NAMALWA (cell line): ENCODE data around the gene FBXO44.
A peak's percentile ranks its signal among the peaks of the same experiment; 100 is the strongest.
"Not testable (repeated sequence)": the region's sequence is repeated elsewhere in the genome, so short reads cannot be mapped to it uniquely, and the experiment has no call there.

Source experiments
- DNase-seq: peaks from one replicate; pipeline ENCODE4 v3.0.0-alpha.2; 2015; ENCODE audit warnings: low spot score

FBXO44 gene

GRCh38 chr1:11654137-11654938 lies at the start of gene FBXO44, which contains the start of gene FBXO2:
Gene FBXO44, plus strand, starts transcription at chr1:11654877. Its CDS starts 959 bp downstream, at chr1:11655836.
Gene FBXO2, minus strand, starts transcription at chr1:11654429. Its CDS starts 89 bp downstream, at chr1:11654340.
- peak; percentile 33 for DNase-seq

GRCh38 chr1:11606775-11607174 lies 47.9 kb upstream of the FBXO44 start:
- no peak for DNase-seq

GRCh38 chr1:11608596-11609130 lies 46.0 kb upstream of the FBXO44 start:
- not testable (repeated sequence) for DNase-seq

- not testable (repeated sequence) for DNase-seq
Measured at GRCh38 chr1:11609378-11609777, 45.3 kb upstream of the FBXO44 start.

- no peak for DNase-seq
Measured at GRCh38 chr1:11610629-11611180, 44.0 kb upstream of the FBXO44 start.

DNA sequence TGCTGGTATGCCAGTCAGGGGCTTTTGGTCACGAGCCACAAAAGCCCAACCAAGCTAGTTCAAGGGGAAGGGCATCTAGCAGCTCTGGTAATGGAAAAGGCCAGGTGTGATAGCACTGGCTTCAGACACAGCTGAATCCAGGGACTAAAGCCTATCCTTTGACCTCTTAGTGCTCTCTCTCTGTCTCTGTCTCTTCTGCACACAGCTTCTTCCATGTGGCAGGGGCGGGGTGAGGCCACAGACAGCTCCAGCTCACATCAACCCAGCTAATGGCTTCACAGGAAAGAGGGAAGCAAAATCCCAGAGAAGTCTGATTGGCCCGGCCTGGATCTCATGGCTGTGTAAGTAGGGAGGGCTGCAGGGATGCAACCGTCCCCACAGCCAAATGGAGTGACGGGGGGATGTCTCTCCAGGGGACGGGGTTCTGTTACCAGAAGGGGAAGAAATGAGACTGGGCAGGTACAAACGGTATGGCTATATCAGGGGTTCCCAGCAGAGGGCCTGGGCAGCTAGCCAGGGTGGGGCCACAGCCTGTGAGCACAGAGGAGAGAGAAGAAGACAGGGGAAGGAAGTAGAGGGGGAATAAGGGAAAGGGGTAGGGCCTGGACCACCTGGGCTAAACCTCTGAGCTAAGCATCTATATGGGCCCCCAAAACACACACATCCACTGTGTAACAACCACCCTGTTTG lies 42.9 kb upstream of the FBXO44 start:
- no peak for DNase-seq

DNA sequence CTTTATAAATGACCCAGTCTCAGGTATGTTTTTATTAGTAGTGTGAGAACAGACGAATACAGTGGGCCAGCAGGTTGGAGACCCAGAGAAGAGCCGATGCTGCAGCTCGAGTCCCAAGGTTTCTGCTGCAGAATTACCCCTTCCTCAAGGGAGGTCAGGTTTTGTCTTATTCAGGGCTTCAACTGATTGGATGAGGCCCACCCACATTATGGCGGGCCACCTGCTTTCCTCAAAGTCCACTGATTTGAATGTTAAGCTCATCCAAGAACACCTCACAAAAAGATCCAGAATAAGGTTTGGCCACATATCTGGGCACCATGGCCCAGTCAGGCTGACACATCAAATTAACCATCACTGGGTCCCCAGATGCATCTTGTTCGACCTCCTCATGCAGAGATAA lies 41.3 kb upstream of the FBXO44 start:
- no peak for DNase-seq

GRCh38 chr1:11615090-11615489 lies 39.6 kb upstream of the FBXO44 start:
- no peak for DNase-seq

- no peak for DNase-seq
Measured at GRCh38 chr1:11616766-11617165, 37.9 kb upstream of the FBXO44 start.

- DNase-seq, result peak; percentile 30
Measured at GRCh38 chr1:11617314-11617713, 37.4 kb upstream of the FBXO44 start.

DNA sequence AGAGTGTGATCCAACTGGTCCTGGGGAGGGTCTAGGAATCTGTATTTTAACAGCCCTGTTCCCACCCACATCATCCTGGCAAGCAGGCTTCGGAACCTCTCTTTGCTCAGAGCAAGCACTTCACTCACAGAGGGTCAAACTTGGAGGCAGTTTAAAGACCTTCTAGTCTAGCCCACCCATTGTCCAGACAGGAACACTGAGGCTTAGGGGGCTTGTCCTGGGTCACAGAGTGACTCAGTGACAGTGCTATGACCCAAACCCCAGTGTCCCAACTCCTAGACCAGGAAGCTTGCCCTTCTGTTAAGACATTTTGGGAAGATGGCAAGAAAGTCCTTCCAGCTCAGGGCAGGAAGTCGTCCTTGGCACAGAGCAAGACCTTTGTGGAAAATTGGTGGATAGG lies 36.9 kb upstream of the FBXO44 start:
- no peak for DNase-seq

- no peak for DNase-seq
Measured at GRCh38 chr1:11620405-11620804, 34.3 kb upstream of the FBXO44 start.

DNA sequence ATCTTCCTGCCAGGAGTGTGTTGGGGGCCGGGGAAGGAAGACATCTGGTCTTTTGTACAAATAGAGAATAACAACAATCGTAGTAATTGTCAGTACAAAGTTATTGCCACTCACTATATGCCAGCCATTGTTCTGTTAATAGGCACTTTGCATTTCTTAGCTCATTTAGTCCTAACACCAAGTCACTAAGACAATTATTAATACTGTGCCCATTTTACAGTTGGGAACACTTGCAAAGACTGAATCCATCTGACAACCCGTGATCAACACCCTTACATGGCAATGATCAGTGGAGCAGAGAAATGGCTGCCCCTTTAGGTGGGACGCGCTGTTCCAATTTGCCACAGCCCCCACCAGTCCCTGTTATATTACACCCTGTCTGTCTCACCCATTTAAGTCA lies 33.8 kb upstream of the FBXO44 start:
- no peak for DNase-seq

GRCh38 chr1:11622398-11622797 lies 32.3 kb upstream of the FBXO44 start:
- no peak for DNase-seq

- DNase-seq, result no peak
Measured at GRCh38 chr1:11623702-11624101, 31.0 kb upstream of the FBXO44 start.

GRCh38 chr1:11626551-11626950 lies 28.1 kb upstream of the FBXO44 start:
- no peak for DNase-seq

DNA sequence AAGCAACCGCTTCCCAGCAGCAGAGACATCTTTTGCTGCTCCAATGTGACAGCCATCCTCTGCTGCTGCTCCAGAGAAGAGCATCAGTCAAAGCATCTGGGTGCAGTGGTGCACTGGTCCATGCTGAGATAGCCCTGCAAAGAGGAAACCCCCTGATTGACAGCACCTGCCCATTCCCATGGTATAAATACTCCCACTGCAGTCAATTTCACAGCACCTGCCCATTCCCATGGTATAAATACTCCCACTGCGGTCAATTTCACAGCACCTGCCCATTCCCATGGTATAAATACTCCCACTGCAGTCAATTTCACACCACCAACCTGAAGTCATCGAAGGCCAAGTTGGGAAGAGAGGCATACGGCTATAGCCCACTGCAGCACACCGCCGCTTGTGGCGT lies 25.9 kb upstream of the FBXO44 start:
- no peak for DNase-seq

DNA sequence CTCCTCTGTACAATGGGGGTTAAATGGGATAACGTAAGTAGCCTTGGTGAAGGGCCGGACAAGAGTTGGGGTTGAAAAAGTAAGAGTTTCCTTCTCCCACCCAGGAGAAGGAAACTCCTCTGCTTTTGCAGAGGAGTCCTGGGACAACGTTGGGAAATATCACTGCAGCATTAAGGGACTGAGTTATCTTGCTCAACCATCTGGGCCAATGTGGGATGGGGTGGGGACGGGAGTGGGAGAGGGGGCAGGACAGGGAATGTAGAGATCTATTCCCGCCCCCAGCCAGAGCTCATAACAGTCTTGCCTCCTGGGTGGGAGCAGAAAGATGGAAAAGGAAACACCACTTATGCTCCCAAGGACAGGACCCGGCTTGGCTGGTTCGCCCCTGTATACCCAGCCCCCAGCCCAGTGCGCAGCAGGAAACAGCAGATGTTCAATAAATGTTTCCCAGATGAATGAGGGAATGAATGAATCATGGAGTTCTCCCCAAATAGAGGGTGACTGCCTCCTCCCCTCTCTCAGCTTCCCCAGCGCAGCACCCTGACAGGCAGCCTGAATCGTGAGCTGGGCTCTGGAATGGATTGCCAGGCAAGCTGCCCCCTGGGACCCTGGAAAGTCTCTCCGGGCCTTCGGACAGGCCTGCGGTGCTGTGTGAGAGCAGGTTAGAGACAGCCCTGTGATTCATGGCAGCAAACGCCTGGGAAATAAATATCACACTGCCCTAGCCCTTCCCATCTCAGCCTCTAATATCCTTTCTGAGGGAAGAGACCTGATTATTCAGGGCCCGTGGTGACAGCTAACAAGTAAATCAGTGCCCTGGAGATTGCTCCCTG lies 25.3 kb upstream of the FBXO44 start:
- no peak for DNase-seq

GRCh38 chr1:11634365-11635192 lies 20.1 kb upstream of the FBXO44 start:
- DNase-seq, result peak; percentile 66

DNA sequence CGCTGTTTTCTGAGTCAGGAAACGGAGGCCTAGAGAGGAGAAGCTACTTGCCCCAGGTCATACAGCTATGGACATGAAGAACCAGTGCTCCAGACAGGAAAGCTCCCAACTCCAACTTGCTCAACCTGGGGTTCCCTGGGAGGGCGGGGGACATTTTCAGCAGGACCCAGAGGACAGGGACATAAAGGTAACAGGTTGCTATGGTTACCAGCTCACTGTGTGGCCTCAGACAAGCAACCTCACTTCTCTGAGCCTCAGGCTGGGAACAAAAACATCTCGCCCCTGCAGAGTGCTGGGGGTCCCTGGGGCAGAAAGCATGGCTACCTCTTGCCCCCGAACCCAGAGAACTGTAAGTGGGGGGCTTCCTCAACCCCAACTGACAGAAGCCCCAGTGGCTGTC lies 16.6 kb upstream of the FBXO44 start:
- no peak for DNase-seq

- DNase-seq, result no peak
Measured at GRCh38 chr1:11639372-11639771, 15.3 kb upstream of the FBXO44 start.
